ENCODE measurements around the gene SH3PXD2A. TPM values are rescaled to one million over a fixed set of nuclear protein-coding genes. Genes with fewer than 3 reads are reported as not detected.
"Not testable (repeated sequence)": the region's sequence is repeated elsewhere in the genome, so short reads cannot be mapped to it uniquely, and the experiment has no call there.

The SH3PXD2A gene
- total RNA-seq, 1 donor from 2014 or later = 30.3 TPM

DNA sequence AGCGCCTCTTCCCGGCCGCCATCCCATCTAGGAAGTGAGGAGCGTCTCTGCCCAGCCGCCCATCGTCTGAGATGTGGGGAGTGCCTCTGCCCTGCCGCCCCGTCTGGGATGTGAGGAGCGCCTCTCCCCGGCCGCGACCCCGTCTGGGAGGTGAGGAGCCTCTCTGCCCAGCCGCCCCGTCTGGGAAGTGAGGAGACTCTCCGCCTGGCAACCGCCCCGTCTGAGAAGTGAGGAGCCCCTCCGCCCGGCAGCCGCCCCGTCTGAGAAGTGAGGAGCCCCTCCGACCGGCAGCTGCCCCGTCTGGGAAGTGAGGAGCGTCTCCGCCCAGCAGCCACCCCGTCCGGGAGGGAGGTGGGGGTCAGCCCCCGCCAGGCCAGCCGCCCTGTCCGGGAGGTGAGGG is 248.3 kb downstream of the SH3PXD2A start:
- H3K27me3 ChIP-seq (ENCODE audit: control insufficient read depth in 3 of 3, insufficient read depth in 3 of 3, low read length in 3 of 3); H3K27ac ChIP-seq (ENCODE audit: low read depth, low read length); H3K9ac ChIP-seq (ENCODE audit: low read depth in 1 of 3, low read length in 3 of 3); H3K4me3 ChIP-seq (ENCODE audit: low read length in 3 of 3); H3K9me3 ChIP-seq (ENCODE audit: control insufficient read depth in 3 of 3, low read length in 3 of 3): not testable (repeated sequence)
- H3K36me3 ChIP-seq (ENCODE audit: control insufficient read depth in 3 of 3, insufficient read depth in 3 of 3, low read length in 3 of 3) = peaks cover 21 to 32% (median 30%) of the 10 kb centered on the region in 3 donors
- H3K4me1 ChIP-seq (ENCODE audit: control insufficient read depth in 3 of 3, insufficient read depth in 3 of 3, low read length in 3 of 3) = peaks cover 20 to 33% (median 26%) of the 10 kb centered on the region in 3 donors

- H3K27ac ChIP-seq (ENCODE audit: low read depth, low read length); H3K9ac ChIP-seq (ENCODE audit: low read depth in 1 of 3, low read length in 3 of 3); H3K27me3 ChIP-seq (ENCODE audit: control insufficient read depth in 3 of 3, insufficient read depth in 3 of 3, low read length in 3 of 3); H3K9me3 ChIP-seq (ENCODE audit: control insufficient read depth in 3 of 3, low read length in 3 of 3); H3K4me3 ChIP-seq (ENCODE audit: low read length in 3 of 3): not testable (repeated sequence)
- H3K36me3 ChIP-seq (ENCODE audit: control insufficient read depth in 3 of 3, insufficient read depth in 3 of 3, low read length in 3 of 3) = peaks cover 23 to 35% (median 35%) of the 10 kb centered on the region in 3 donors
- peaks cover 10 to 24% (median 17%) of the 10 kb centered on the region in 3 donors for H3K4me1 ChIP-seq (ENCODE audit: control insufficient read depth in 3 of 3, insufficient read depth in 3 of 3, low read length in 3 of 3)
Measured at GRCh38 chr10:103606097-103606438, 249.3 kb downstream of the SH3PXD2A start.

DNA sequence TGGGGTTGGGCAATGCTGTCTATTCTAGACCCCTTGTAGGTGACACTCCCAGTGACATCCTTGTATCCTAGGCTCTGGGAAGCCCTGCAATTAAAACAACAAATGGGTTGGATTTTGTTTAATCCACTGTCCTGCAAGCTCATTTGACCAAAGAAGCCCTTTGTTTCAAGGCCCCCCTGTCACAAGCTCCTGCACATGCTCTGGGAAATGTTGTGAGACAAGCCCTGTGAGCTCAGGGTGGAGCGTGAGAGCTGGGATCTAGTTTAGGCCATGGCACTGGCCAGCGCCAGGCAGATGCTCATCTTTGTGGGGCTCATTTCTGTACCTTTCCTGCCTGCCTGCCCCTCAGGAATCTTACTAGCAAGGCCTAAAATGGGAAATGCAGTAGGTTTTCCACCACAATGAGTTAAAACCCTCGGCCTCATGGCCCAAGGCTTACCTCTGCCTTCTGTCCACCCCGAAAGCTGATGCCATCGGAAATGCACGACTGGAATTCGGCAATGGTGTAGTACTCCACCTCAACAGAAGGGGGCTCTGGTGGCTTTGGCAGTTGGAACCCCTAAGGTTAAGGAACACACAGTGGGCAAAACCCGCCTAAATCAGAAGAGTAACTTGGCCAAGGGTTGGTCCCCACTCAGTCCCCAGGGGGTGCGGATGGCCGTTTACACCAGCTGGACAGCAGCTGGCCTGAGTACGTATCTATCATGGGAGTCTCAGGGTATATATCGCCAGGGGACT is 249.8 kb downstream of the SH3PXD2A start:
- no peak overlapping the region for H3K9ac ChIP-seq (ENCODE audit: low read depth in 1 of 3, low read length in 3 of 3)
- no peaks in the 10 kb centered on the region for H3K27me3 ChIP-seq (ENCODE audit: control insufficient read depth in 3 of 3, insufficient read depth in 3 of 3, low read length in 3 of 3)
- H3K4me1 ChIP-seq (ENCODE audit: control insufficient read depth in 3 of 3, insufficient read depth in 3 of 3, low read length in 3 of 3) = peaks cover 5 to 18% (median 12%) of the 10 kb centered on the region in 3 donors
- H3K27ac ChIP-seq (ENCODE audit: low read depth, low read length) = no peak overlapping the region
- H3K9me3 ChIP-seq (ENCODE audit: control insufficient read depth in 3 of 3, low read length in 3 of 3) = no peaks in the 10 kb centered on the region
- H3K4me3 ChIP-seq (ENCODE audit: low read length in 3 of 3) = no peak overlapping the region
- H3K36me3 ChIP-seq (ENCODE audit: control insufficient read depth in 3 of 3, insufficient read depth in 3 of 3, low read length in 3 of 3) = peaks cover 23 to 36% (median 32%) of the 10 kb centered on the region in 3 donors

DNA sequence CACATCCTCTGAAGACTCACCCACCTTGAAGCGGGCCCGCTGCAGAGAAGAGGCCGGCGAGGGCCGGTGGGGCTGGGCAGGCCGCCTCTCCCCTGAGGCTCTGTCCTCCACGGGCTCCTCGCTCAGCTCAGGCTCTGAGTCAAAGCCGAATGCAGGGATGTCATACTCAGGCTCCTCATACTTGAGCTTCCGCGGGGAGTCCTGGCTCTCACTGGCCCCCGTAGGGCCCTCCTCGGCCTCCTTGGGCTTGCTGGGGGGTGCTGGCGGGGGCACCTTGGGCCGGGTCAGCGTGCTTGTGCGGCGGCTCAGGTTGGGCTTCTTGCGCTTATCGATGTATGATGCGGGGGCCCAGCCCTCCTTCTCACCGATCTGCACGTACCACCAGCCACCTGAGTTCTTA is 252.0 kb downstream of the SH3PXD2A start:
- no peaks in the 10 kb centered on the region for H3K27me3 ChIP-seq (ENCODE audit: control insufficient read depth in 3 of 3, insufficient read depth in 3 of 3, low read length in 3 of 3)
- H3K27ac ChIP-seq (ENCODE audit: low read depth, low read length) = no peak overlapping the region
- no peaks in the 10 kb centered on the region for H3K9me3 ChIP-seq (ENCODE audit: control insufficient read depth in 3 of 3, low read length in 3 of 3)
- peaks cover 9 to 28% (median 20%) of the 10 kb centered on the region in 3 donors for H3K36me3 ChIP-seq (ENCODE audit: control insufficient read depth in 3 of 3, insufficient read depth in 3 of 3, low read length in 3 of 3)
- no peak overlapping the region for H3K4me3 ChIP-seq (ENCODE audit: low read length in 3 of 3)
- no peak overlapping the region for H3K9ac ChIP-seq (ENCODE audit: low read depth in 1 of 3, low read length in 3 of 3)
- H3K4me1 ChIP-seq (ENCODE audit: control insufficient read depth in 3 of 3, insufficient read depth in 3 of 3, low read length in 3 of 3) = peaks cover 8 to 12% (median 9%) of the 10 kb centered on the region in 3 donors

GRCh38 chr10:103602852-103603155 is 252.6 kb downstream of the SH3PXD2A start:
- Histone ChIP-seq H3K9me3 (ENCODE audit: control insufficient read depth in 3 of 3, low read length in 3 of 3) (no peaks in the 10 kb centered on the region), H3K4me1 (ENCODE audit: control insufficient read depth in 3 of 3, insufficient read depth in 3 of 3, low read length in 3 of 3) (peaks cover 9 to 17% (median 12%) of the 10 kb centered on the region in 3 donors), H3K4me3 (ENCODE audit: low read length in 3 of 3) (no peak overlapping the region), H3K27ac (ENCODE audit: low read depth, low read length) (no peak overlapping the region), H3K27me3 (ENCODE audit: control insufficient read depth in 3 of 3, insufficient read depth in 3 of 3, low read length in 3 of 3) (no peaks in the 10 kb centered on the region), H3K9ac (ENCODE audit: low read depth in 1 of 3, low read length in 3 of 3) (no peak overlapping the region), H3K36me3 (ENCODE audit: control insufficient read depth in 3 of 3, insufficient read depth in 3 of 3, low read length in 3 of 3) (peaks cover 9 to 28% (median 20%) of the 10 kb centered on the region in 3 donors)

GRCh38 chr10:103602028-103602851 is 253.1 kb downstream of the SH3PXD2A start:
- no peaks in the 10 kb centered on the region for H3K9me3 ChIP-seq (ENCODE audit: control insufficient read depth in 3 of 3, low read length in 3 of 3)
- no peaks in the 10 kb centered on the region for H3K27me3 ChIP-seq (ENCODE audit: control insufficient read depth in 3 of 3, insufficient read depth in 3 of 3, low read length in 3 of 3)
- H3K9ac ChIP-seq (ENCODE audit: low read depth in 1 of 3, low read length in 3 of 3) = no peak overlapping the region
- peaks cover 12 to 23% (median 18%) of the 10 kb centered on the region in 3 donors for H3K4me1 ChIP-seq (ENCODE audit: control insufficient read depth in 3 of 3, insufficient read depth in 3 of 3, low read length in 3 of 3)
- peaks cover 9 to 28% (median 20%) of the 10 kb centered on the region in 3 donors for H3K36me3 ChIP-seq (ENCODE audit: control insufficient read depth in 3 of 3, insufficient read depth in 3 of 3, low read length in 3 of 3)
- H3K4me3 ChIP-seq (ENCODE audit: low read length in 3 of 3) = no peak overlapping the region
- no peak overlapping the region for H3K27ac ChIP-seq (ENCODE audit: low read depth, low read length)

DNA sequence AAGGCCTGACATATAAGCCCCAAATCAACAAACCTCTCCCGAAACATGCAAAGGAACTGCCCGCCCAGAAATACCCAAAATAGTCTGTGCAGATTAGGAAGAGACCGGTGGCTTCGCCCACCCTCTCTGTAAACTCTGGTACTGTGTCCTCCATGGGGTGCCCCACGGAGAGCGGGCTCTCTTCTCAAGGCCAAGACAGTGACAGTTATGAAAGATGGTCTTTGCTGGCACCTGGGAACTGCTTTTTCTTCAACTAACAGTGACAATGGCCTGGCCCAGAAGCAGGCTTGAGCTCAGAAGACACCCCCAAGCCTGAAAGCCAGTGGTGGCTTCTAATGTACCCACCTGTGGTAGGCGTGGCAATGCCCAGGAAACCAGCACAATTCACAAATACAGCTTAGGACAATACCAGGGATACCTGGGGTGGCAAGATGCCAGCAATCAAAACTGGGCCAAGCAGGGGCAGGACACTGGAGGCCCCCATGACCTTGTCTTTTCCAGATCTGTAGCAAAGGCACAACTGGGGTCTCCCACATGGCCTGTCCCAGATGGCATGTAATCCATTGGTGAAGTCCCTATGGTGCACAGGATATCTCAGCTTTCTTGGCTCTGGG is 254.3 kb downstream of the SH3PXD2A start:
- H3K4me3 ChIP-seq (ENCODE audit: low read length in 3 of 3) = no peak overlapping the region
- peaks cover 17 to 30% (median 26%) of the 10 kb centered on the region in 3 donors for H3K4me1 ChIP-seq (ENCODE audit: control insufficient read depth in 3 of 3, insufficient read depth in 3 of 3, low read length in 3 of 3)
- H3K9me3 ChIP-seq (ENCODE audit: control insufficient read depth in 3 of 3, low read length in 3 of 3) = no peaks in the 10 kb centered on the region
- H3K27ac ChIP-seq (ENCODE audit: low read depth, low read length) = no peak overlapping the region
- H3K27me3 ChIP-seq (ENCODE audit: control insufficient read depth in 3 of 3, insufficient read depth in 3 of 3, low read length in 3 of 3) = no peaks in the 10 kb centered on the region
- peaks cover 9 to 28% (median 20%) of the 10 kb centered on the region in 3 donors for H3K36me3 ChIP-seq (ENCODE audit: control insufficient read depth in 3 of 3, insufficient read depth in 3 of 3, low read length in 3 of 3)
- no peak overlapping the region for H3K9ac ChIP-seq (ENCODE audit: low read depth in 1 of 3, low read length in 3 of 3)

- H3K27me3 ChIP-seq (ENCODE audit: control insufficient read depth in 3 of 3, insufficient read depth in 3 of 3, low read length in 3 of 3) = no peaks in the 10 kb centered on the region
- H3K4me3 ChIP-seq (ENCODE audit: low read length in 3 of 3) = no peak overlapping the region
- H3K9ac ChIP-seq (ENCODE audit: low read depth in 1 of 3, low read length in 3 of 3) = no peak overlapping the region
- peaks cover 14 to 30% (median 21%) of the 10 kb centered on the region in 3 donors for H3K4me1 ChIP-seq (ENCODE audit: control insufficient read depth in 3 of 3, insufficient read depth in 3 of 3, low read length in 3 of 3)
- no peak overlapping the region for H3K27ac ChIP-seq (ENCODE audit: low read depth, low read length)
- no peaks in the 10 kb centered on the region for H3K9me3 ChIP-seq (ENCODE audit: control insufficient read depth in 3 of 3, low read length in 3 of 3)
- H3K36me3 ChIP-seq (ENCODE audit: control insufficient read depth in 3 of 3, insufficient read depth in 3 of 3, low read length in 3 of 3) = peaks cover 6 to 26% (median 23%) of the 10 kb centered on the region in 3 donors
Measured at GRCh38 chr10:103600325-103600724, 255.1 kb downstream of the SH3PXD2A start.

DNA sequence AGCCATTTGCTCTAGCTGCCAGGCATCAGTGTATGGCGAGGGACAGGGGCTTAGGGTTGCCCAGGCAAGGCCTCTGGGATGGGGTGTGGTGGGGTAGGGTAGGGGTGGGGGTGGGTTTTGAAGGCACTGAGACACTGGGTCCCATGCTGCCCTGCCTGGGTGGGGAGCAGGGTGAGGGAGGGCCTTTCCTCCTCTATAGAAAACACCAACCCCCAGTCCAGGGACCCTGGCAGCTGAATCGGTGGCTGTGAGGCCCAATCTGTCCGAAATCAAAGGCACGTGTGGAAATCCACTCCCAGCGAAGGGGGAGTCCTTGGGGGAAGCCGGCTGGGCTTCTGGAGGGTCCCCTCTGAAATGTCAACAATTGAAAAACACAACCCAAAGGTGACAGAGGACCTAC is 255.5 kb downstream of the SH3PXD2A start:
- no peak overlapping the region for H3K9ac ChIP-seq (ENCODE audit: low read depth in 1 of 3, low read length in 3 of 3)
- peaks cover 12 to 29% (median 21%) of the 10 kb centered on the region in 3 donors for H3K4me1 ChIP-seq (ENCODE audit: control insufficient read depth in 3 of 3, insufficient read depth in 3 of 3, low read length in 3 of 3)
- no peaks in the 10 kb centered on the region for H3K9me3 ChIP-seq (ENCODE audit: control insufficient read depth in 3 of 3, low read length in 3 of 3)
- H3K4me3 ChIP-seq (ENCODE audit: low read length in 3 of 3) = no peak overlapping the region
- peaks cover 3 to 22% (median 21%) of the 10 kb centered on the region in 3 donors for H3K36me3 ChIP-seq (ENCODE audit: control insufficient read depth in 3 of 3, insufficient read depth in 3 of 3, low read length in 3 of 3)
- H3K27ac ChIP-seq (ENCODE audit: low read depth, low read length) = no peak overlapping the region
- no peaks in the 10 kb centered on the region for H3K27me3 ChIP-seq (ENCODE audit: control insufficient read depth in 3 of 3, insufficient read depth in 3 of 3, low read length in 3 of 3)

- H3K4me1 ChIP-seq (ENCODE audit: control insufficient read depth in 3 of 3, insufficient read depth in 3 of 3, low read length in 3 of 3) = peaks cover 12 to 29% (median 21%) of the 10 kb centered on the region in 3 donors
- H3K36me3 ChIP-seq (ENCODE audit: control insufficient read depth in 3 of 3, insufficient read depth in 3 of 3, low read length in 3 of 3) = peaks cover 3 to 24% (median 21%) of the 10 kb centered on the region in 3 donors
- no peak overlapping the region for H3K27ac ChIP-seq (ENCODE audit: low read depth, low read length)
- H3K27me3 ChIP-seq (ENCODE audit: control insufficient read depth in 3 of 3, insufficient read depth in 3 of 3, low read length in 3 of 3) = no peaks in the 10 kb centered on the region
- no peak overlapping the region for H3K4me3 ChIP-seq (ENCODE audit: low read length in 3 of 3)
- no peak overlapping the region for H3K9ac ChIP-seq (ENCODE audit: low read depth in 1 of 3, low read length in 3 of 3)
- no peaks in the 10 kb centered on the region for H3K9me3 ChIP-seq (ENCODE audit: control insufficient read depth in 3 of 3, low read length in 3 of 3)
Measured at GRCh38 chr10:103599211-103599610, 256.2 kb downstream of the SH3PXD2A start.
